ENCODE data around the gene PDE4D. TPM values are rescaled to one million over a fixed set of nuclear protein-coding genes. Genes with fewer than 3 reads are reported as not detected.
"Not testable (repeated sequence)": the region's sequence is repeated elsewhere in the genome, so short reads cannot be mapped to it uniquely, and the experiment has no call there.

PDE4D gene
- polyA plus RNA-seq, 1 donor (not counting 4 experiments of a cell fraction or from before 2014, with no cell fraction given), result 3.6 TPM

DNA sequence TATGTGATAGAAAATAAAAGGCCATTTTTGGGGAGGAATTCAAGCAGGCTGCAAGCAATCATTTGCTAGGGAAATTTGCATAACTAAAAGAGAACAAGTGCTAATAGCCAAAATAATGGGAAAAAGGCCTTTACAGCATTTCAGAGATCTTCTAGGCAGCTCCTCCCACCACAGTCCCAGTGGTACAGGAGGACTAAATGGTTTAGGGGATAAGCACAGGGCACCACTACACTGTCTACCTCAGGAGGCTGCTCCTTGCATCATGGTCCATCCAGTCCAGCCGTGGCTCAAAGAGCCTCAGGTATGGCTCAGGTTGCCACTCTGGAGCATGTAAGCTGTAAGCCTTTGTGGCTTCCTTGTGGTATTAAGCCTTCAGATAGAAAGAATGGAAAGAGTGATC, 485.6 kb downstream of the PDE4D start:
- Histone ChIP-seq H2AFZ (ENCODE audit: control insufficient read depth, low read length) (no peak overlapping the region), H3K4me3 (ENCODE audit: control insufficient read depth in 2 of 3, extremely low read depth in 1 of 3, insufficient read depth in 2 of 3, low read depth in 1 of 3, low read length in 3 of 3) (no peak overlapping the region), H4K20me1 (ENCODE audit: control insufficient read depth, extremely low read depth, insufficient read depth, low read length) (no peaks in the 10 kb centered on the region), H3K4me2 (ENCODE audit: control insufficient read depth, extremely low read depth, insufficient read depth, low read depth, low read length) (no peak overlapping the region), H3K4me1 (ENCODE audit: control insufficient read depth, extremely low read depth, insufficient read depth, low read length) (no peaks in the 10 kb centered on the region), H3K27me3 (ENCODE audit: control insufficient read depth, extremely low read depth, insufficient read depth, low read length) (no peaks in the 10 kb centered on the region), H3K27ac (ENCODE audit: control insufficient read depth, insufficient read depth, low read length) (no peak overlapping the region), H3K9me1 (ENCODE audit: control insufficient read depth, extremely low read depth, insufficient read depth, low read length) (no peaks in the 10 kb centered on the region), H3K79me2 (ENCODE audit: control insufficient read depth, insufficient read depth, low read length) (no peaks in the 10 kb centered on the region), H3K36me3 (ENCODE audit: control insufficient read depth in 2 of 2, extremely low read depth in 1 of 2, insufficient read depth in 2 of 2, low read length in 2 of 2) (no peaks in the 10 kb centered on the region), H3K9ac (ENCODE audit: control insufficient read depth, extremely low read depth, insufficient read depth, low read length) (no peak overlapping the region), H3K9me3 (ENCODE audit: control insufficient read depth, low read depth, low read length) (peaks cover 6% of the 10 kb centered on the region)
- dilution Hi-C loops (cut with MboI; ENCODE audit: extremely low pct_ligation_motif_present, low sequenced_read_pairs), result no loop called here
- FAIRE-seq (no peak), DNase-seq (ENCODE audit: low read depth, low spot score) (no peak)
- no peak for TF ChIP-seq EZH2 (IDR thresholded peaks at IDR 0.05; ENCODE audit: low read length)
- TF ChIP-seq, protein P1, sequence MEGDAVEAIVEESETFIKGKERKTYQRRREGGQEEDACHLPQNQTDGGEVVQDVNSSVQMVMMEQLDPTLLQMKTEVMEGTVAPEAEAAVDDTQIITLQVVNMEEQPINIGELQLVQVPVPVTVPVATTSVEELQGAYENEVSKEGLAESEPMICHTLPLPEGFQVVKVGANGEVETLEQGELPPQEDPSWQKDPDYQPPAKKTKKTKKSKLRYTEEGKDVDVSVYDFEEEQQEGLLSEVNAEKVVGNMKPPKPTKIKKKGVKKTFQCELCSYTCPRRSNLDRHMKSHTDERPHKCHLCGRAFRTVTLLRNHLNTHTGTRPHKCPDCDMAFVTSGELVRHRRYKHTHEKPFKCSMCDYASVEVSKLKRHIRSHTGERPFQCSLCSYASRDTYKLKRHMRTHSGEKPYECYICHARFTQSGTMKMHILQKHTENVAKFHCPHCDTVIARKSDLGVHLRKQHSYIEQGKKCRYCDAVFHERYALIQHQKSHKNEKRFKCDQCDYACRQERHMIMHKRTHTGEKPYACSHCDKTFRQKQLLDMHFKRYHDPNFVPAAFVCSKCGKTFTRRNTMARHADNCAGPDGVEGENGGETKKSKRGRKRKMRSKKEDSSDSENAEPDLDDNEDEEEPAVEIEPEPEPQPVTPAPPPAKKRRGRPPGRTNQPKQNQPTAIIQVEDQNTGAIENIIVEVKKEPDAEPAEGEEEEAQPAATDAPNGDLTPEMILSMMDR (optimal IDR thresholded peaks at IDR 0.05 in 1 of 3, IDR thresholded peaks at IDR 0.05 in 1 of 3, conservative IDR thresholded peaks at IDR 0.05 in 1 of 3; ENCODE audit: extremely low read depth in 1 of 3, insufficient read depth in 2 of 3, low read length in 3 of 3), result no peak

GRCh38 chr5:59401637-59402036, 491.9 kb downstream of the PDE4D start:
- Histone ChIP-seq H3K9me3 (ENCODE audit: control insufficient read depth, low read depth, low read length) (no peaks in the 10 kb centered on the region), H3K27me3 (ENCODE audit: control insufficient read depth, extremely low read depth, insufficient read depth, low read length) (no peaks in the 10 kb centered on the region), H3K79me2 (ENCODE audit: control insufficient read depth, insufficient read depth, low read length) (no peaks in the 10 kb centered on the region), H3K4me3 (ENCODE audit: control insufficient read depth in 2 of 3, extremely low read depth in 1 of 3, insufficient read depth in 2 of 3, low read depth in 1 of 3, low read length in 3 of 3) (no peak overlapping the region), H3K9me1 (ENCODE audit: control insufficient read depth, extremely low read depth, insufficient read depth, low read length) (no peaks in the 10 kb centered on the region), H3K4me2 (ENCODE audit: control insufficient read depth, extremely low read depth, insufficient read depth, low read depth, low read length) (no peak overlapping the region), H3K9ac (ENCODE audit: control insufficient read depth, extremely low read depth, insufficient read depth, low read length) (no peak overlapping the region), H3K27ac (ENCODE audit: control insufficient read depth, insufficient read depth, low read length) (no peak overlapping the region), H2AFZ (ENCODE audit: control insufficient read depth, low read length) (no peak overlapping the region), H3K4me1 (ENCODE audit: control insufficient read depth, extremely low read depth, insufficient read depth, low read length) (no peaks in the 10 kb centered on the region), H4K20me1 (ENCODE audit: control insufficient read depth, extremely low read depth, insufficient read depth, low read length) (no peaks in the 10 kb centered on the region), H3K36me3 (ENCODE audit: control insufficient read depth in 2 of 2, extremely low read depth in 1 of 2, insufficient read depth in 2 of 2, low read length in 2 of 2) (no peaks in the 10 kb centered on the region)
- dilution Hi-C loops (cut with MboI; ENCODE audit: extremely low pct_ligation_motif_present, low sequenced_read_pairs), result no loop called here
- DNase-seq (ENCODE audit: low read depth, low spot score), result no peak
- FAIRE-seq, result no peak
- TF ChIP-seq EZH2 (IDR thresholded peaks at IDR 0.05; ENCODE audit: low read length), result no peak
- TF ChIP-seq, protein P1 (optimal IDR thresholded peaks at IDR 0.05 in 1 of 3, IDR thresholded peaks at IDR 0.05 in 1 of 3, conservative IDR thresholded peaks at IDR 0.05 in 1 of 3; ENCODE audit: extremely low read depth in 1 of 3, insufficient read depth in 2 of 3, low read length in 3 of 3), result no peak

DNA sequence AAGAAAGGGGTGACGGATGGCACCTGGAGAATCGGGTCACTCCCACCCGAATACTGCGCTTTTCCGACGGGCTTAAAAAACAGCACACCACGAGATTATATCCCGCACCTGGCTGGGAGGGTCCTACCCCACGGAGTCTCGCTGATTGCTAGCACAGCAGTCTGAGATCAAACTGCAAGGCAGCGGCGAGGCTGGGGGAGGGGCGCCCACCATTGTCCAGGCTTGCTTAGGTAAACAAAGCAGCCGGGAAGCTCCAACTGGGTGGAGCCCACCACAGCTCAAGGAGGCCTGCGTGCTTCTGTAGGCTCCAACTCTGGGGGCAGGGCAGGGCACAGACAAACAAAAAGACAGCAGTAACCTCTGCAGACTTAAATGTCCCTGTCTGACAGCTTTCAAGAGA, 498.6 kb downstream of the PDE4D start:
- H3K4me3 ChIP-seq (ENCODE audit: control insufficient read depth in 2 of 3, extremely low read depth in 1 of 3, insufficient read depth in 2 of 3, low read depth in 1 of 3, low read length in 3 of 3); H3K27me3 ChIP-seq (ENCODE audit: control insufficient read depth, extremely low read depth, insufficient read depth, low read length); H4K20me1 ChIP-seq (ENCODE audit: control insufficient read depth, extremely low read depth, insufficient read depth, low read length); H3K9ac ChIP-seq (ENCODE audit: control insufficient read depth, extremely low read depth, insufficient read depth, low read length); FAIRE-seq; H3K27ac ChIP-seq (ENCODE audit: control insufficient read depth, insufficient read depth, low read length); H3K79me2 ChIP-seq (ENCODE audit: control insufficient read depth, insufficient read depth, low read length); H2AFZ ChIP-seq (ENCODE audit: control insufficient read depth, low read length); H3K4me2 ChIP-seq (ENCODE audit: control insufficient read depth, extremely low read depth, insufficient read depth, low read depth, low read length); H3K9me3 ChIP-seq (ENCODE audit: control insufficient read depth, low read depth, low read length); DNase-seq (ENCODE audit: low read depth, low spot score); H3K4me1 ChIP-seq (ENCODE audit: control insufficient read depth, extremely low read depth, insufficient read depth, low read length); H3K9me1 ChIP-seq (ENCODE audit: control insufficient read depth, extremely low read depth, insufficient read depth, low read length); dilution Hi-C loops (cut with MboI; ENCODE audit: extremely low pct_ligation_motif_present, low sequenced_read_pairs); H3K36me3 ChIP-seq (ENCODE audit: control insufficient read depth in 2 of 2, extremely low read depth in 1 of 2, insufficient read depth in 2 of 2, low read length in 2 of 2): not testable (repeated sequence)
